Smooth muscle cell (in vitro differentiated cells): ENCODE results near the gene DEPDC5. TPM values are rescaled to one million over a fixed set of nuclear protein-coding genes. Genes with fewer than 3 reads are reported as not detected.

ENCODE experiments used
- DNase-seq: peaks from one replicate; lab custom pipeline; 2025; ENCODE audit not compliant: unreplicated experiment; lab: John Stamatoyannopoulos, UW
- H2AFZ ChIP-seq: fragments of 200-600 bp; sonication (generic); 2 replicates; pipeline ENCODE4 v1.6.0; 2016; ENCODE audit warnings: antibody characterized with exemption, low read depth, mild to moderate bottlenecking
- H3F3A ChIP-seq: fragments of 200-600 bp; sonication (generic); 2 replicates; pipeline ENCODE4 v1.6.0; 2017; ENCODE audit warnings: antibody characterized with exemption, low read depth
- H3K27ac ChIP-seq: fragments of 200-600 bp; sonication (generic); 2 replicates; pipeline ENCODE4 v1.5.1; 2016; ENCODE audit warnings: low read depth, mild to moderate bottlenecking
- H3K27me3 ChIP-seq: fragments of 200-600 bp; sonication (generic); 2 replicates; pipeline ENCODE4 v1.6.1; 2016; ENCODE audit warnings: low read depth, mild to moderate bottlenecking
- H3K36me3 ChIP-seq: fragments of 200-600 bp; sonication (generic); 2 replicates; pipeline ENCODE4 v1.5.1; 2016; ENCODE audit warnings: low read depth
- H3K4me1 ChIP-seq: fragments of 200-600 bp; sonication (generic); 2 replicates; pipeline ENCODE4 v1.5.1; 2016; ENCODE audit warnings: low read depth
- H3K4me2 ChIP-seq: fragments of 200-600 bp; sonication (generic); 2 replicates; pipeline ENCODE4 v1.6.0; 2016; ENCODE audit warnings: mild to moderate bottlenecking
- H3K4me3 ChIP-seq: fragments of 200-600 bp; sonication (generic); 2 replicates; pipeline ENCODE4 v1.5.1; 2016; ENCODE audit warnings: mild to moderate bottlenecking
- H3K79me2 ChIP-seq: fragments of 200-600 bp; sonication (generic); 2 replicates; pipeline ENCODE4 v1.6.0; 2016; ENCODE audit warnings: low read depth, mild to moderate bottlenecking
- H3K9ac ChIP-seq: fragments of 200-600 bp; sonication (generic); 2 replicates; pipeline ENCODE4 v1.6.0; 2016; ENCODE audit warnings: low read depth
- H3K9me3 ChIP-seq: fragments of 200-600 bp; sonication (generic); replicated peaks from 2 replicates; pipeline ENCODE4 v1.5.1; 2016; ENCODE audit warnings: low read depth
- H4K20me1 ChIP-seq: fragments of 200-600 bp; sonication (generic); 2 replicates; pipeline ENCODE4 v1.6.0; 2016; ENCODE audit warnings: low read depth
- CTCF ChIP-seq: fragments of 200-600 bp; sonication (generic); IDR thresholded peaks from 2 replicates; pipeline ENCODE4 v1.5.1; 2017; ENCODE audit warnings: borderline replicate concordance, mild to moderate bottlenecking, antibody characterized with exemption; ENCODE audit not compliant: insufficient read depth, poor library complexity, severe bottlenecking
- WGBS: methylation state at CpG from one replicate; pipeline ENCODE4 v1.1.7; 2016; ENCODE audit warnings: low lambda C conversion rate; 5-methylcytosine and 5-hydroxymethylcytosine counted together
- polyA plus RNA-seq: library from polyadenylated mRNA; unstranded; fragments of >200 nt; fragmentation: Nextera tagmentation; extraction: Ambion mirVana; gene quantifications from 2 replicates; pipeline ENCODE4 v1.2.1, GENCODE V29; 2016
- total RNA-seq: library from RNA; depleted of rRNA; stranded (reverse); fragments of >200 nt; gene quantifications from 2 replicates; pipeline ENCODE4 v1.2.3, GENCODE V29; 2014

The DEPDC5 gene
- total and polyA plus RNA-seq, 2 experiments from 2014 or later, result 8.5 to 11.6 TPM

- Histone ChIP-seq H3K79me2 (no peaks in the 10 kb centered on the region), H2AFZ (no peak overlapping the region)
- no peak for DNase-seq
Measured at GRCh38 chr22:31879585-31879984, 125.8 kb downstream of the DEPDC5 start.

GRCh38 chr22:31881200-31881599 lies 127.4 kb downstream of the DEPDC5 start:
- H3K4me2 ChIP-seq, result no peak overlapping the region
- H3K27me3 ChIP-seq, result no peaks in the 10 kb centered on the region
- no peak overlapping the region for H3K27ac ChIP-seq
- H3K36me3 ChIP-seq, result no peaks in the 10 kb centered on the region
- H3K4me1 ChIP-seq, result no peaks in the 10 kb centered on the region
- no peak overlapping the region for H3K4me3 ChIP-seq
- no peaks in the 10 kb centered on the region for H3K9me3 ChIP-seq
- H3F3A ChIP-seq, result no peaks in the 10 kb centered on the region
- H3K9ac ChIP-seq, result no peak overlapping the region
- 94% methylated on average over 6 of the region's 6 CpGs for WGBS
- H3K79me2 ChIP-seq, result no peaks in the 10 kb centered on the region
- no peak overlapping the region for H2AFZ ChIP-seq
- TF ChIP-seq CTCF, result no peak
- no peak for DNase-seq
- H4K20me1 ChIP-seq, result no peaks in the 10 kb centered on the region

More at GRCh38 chr22:31879585-31879984, 125.8 kb downstream of the DEPDC5 start:
- TF ChIP-seq CTCF, result no peak
- Histone ChIP-seq H3K4me2 (no peak overlapping the region), H3F3A (no peaks in the 10 kb centered on the region), H3K4me3 (no peak overlapping the region), H3K9me3 (no peaks in the 10 kb centered on the region), H4K20me1 (no peaks in the 10 kb centered on the region), H3K27ac (no peak overlapping the region), H3K9ac (no peak overlapping the region), H3K4me1 (no peaks in the 10 kb centered on the region), H3K36me3 (no peaks in the 10 kb centered on the region), H3K27me3 (no peaks in the 10 kb centered on the region)
- WGBS, result 96% methylated on average over 14 of the region's 14 CpGs

GRCh38 chr22:31881865-31882264 lies 128.0 kb downstream of the DEPDC5 start:
- H2AFZ ChIP-seq, result no peak overlapping the region
- no peaks in the 10 kb centered on the region for H3K27me3 ChIP-seq
- no peaks in the 10 kb centered on the region for H3K79me2 ChIP-seq
- no peak overlapping the region for H3K4me2 ChIP-seq
- DNase-seq, result no peak
- H3K4me3 ChIP-seq, result no peak overlapping the region
- H3K27ac ChIP-seq, result no peak overlapping the region
- no peaks in the 10 kb centered on the region for H3K4me1 ChIP-seq
- no peak overlapping the region for H3K9ac ChIP-seq
- no peaks in the 10 kb centered on the region for H4K20me1 ChIP-seq
- H3F3A ChIP-seq, result no peaks in the 10 kb centered on the region
- no peak for TF ChIP-seq CTCF
- WGBS, result 97% methylated on average over 3 of the region's 3 CpGs
- no peaks in the 10 kb centered on the region for H3K36me3 ChIP-seq
- no peaks in the 10 kb centered on the region for H3K9me3 ChIP-seq

GRCh38 chr22:31882971-31883370 lies 129.2 kb downstream of the DEPDC5 start:
- 91% methylated on average over 3 of the region's 3 CpGs for WGBS
- H2AFZ ChIP-seq, result no peak overlapping the region
- no peak for TF ChIP-seq CTCF

More at GRCh38 chr22:31882971-31883370, 129.2 kb downstream of the DEPDC5 start:
- Histone ChIP-seq H3K36me3 (no peaks in the 10 kb centered on the region), H4K20me1 (no peaks in the 10 kb centered on the region), H3K4me3 (no peak overlapping the region), H3K27ac (no peak overlapping the region), H3K27me3 (no peaks in the 10 kb centered on the region), H3K4me1 (no peaks in the 10 kb centered on the region), H3K79me2 (no peaks in the 10 kb centered on the region), H3K4me2 (no peak overlapping the region), H3K9me3 (no peaks in the 10 kb centered on the region), H3K9ac (no peak overlapping the region), H3F3A (no peaks in the 10 kb centered on the region)
- no peak for DNase-seq
